Pancreas (tissue), 10 donors: ENCODE results near the gene RASSF4. TPM values are rescaled to one million over a fixed set of nuclear protein-coding genes. Genes with fewer than 3 reads are reported as not detected.
A peak's percentile ranks its signal among the peaks of the same experiment; 100 is the strongest.

Experiments
- ATAC-seq, 4 donors: fragments of 200-7000 bp; cut with Tn5 transposase; one replicate each; pipeline versions ENCODE4 v1.8.0 to v1.9.1; 2020; ENCODE audit warnings: mild to moderate bottlenecking in 4 of 4, moderate library complexity in 4 of 4
- DNase-seq, 6 donors: peaks; one replicate each; pipeline ENCODE4 v3.0.0-alpha.2; 2020
- FAIRE-seq: peaks from 2 replicates; lab custom pipeline; 2012; peaks lifted over from hg19 to GRCh38; lab: Jason Lieb, UNC
- H3K27ac ChIP-seq, 4 donors: fragments of 200-600 bp; sonication (generic); 1 replicate in 3 of 4; 2 replicates in 1 of 4; pipeline versions ENCODE4 v1.5.0 to v1.8.0; 2020
- H3K27me3 ChIP-seq, 4 donors: fragments of 200-600 bp; one replicate each; pipeline ENCODE4 v1.8.0; 2021
- H3K36me3 ChIP-seq, 3 donors: fragments of 200-600 bp; sonication (generic) in 1 of 3; one replicate each; pipeline versions ENCODE4 v1.5.0 to v1.8.0; 2020 to 2021
- H3K4me1 ChIP-seq, 3 donors: fragments of 200-600 bp; one replicate each; pipeline ENCODE4 v1.8.0; 2021
- H3K4me3 ChIP-seq, 4 donors: fragments of 200-600 bp; sonication (generic) in 2 of 4; one replicate each; pipeline versions ENCODE4 v1.5.0 to v1.8.0; 2020 to 2021
- H3K9me3 ChIP-seq, 4 donors: fragments of 200-600 bp; one replicate each; pipeline ENCODE4 v1.8.0; 2021
- CTCF ChIP-seq, 4 donors: fragments of 200-600 bp; sonication (generic) in 3 of 4; IDR thresholded peaks; one replicate each; pipeline versions ENCODE4 v1.5.0 to v1.8.0; 2021; ENCODE audit warnings: antibody characterized with exemption in 4 of 4
- whole genome bisulfite sequencing, 2 donors: extraction: QIAGEN DNeasy Blood & Tissue Kit; methylation state at CpG; one replicate each; pipeline ENCODE4 v1.1.7; 2013; 5-methylcytosine and 5-hydroxymethylcytosine counted together
- intact Hi-C, 3 donors: fragments of 100-400 bp; cut with DNase I; formaldehyde crosslinking; loops; one replicate each; pipeline versions ENCODE4 v1.11.1 to v1.14.2; 2022
- polyA plus RNA-seq, 2 donors: library from polyadenylated mRNA; stranded (reverse); fragments of 200-250 nt; gene quantifications; one replicate each; pipeline ENCODE4 v1.2.3, GENCODE V29; 2013
- total RNA-seq, 6 donors: library from RNA; stranded (reverse); fragmentation: NEBNext Ultra II Directional in 4 of 6; extraction: Animal tissue kit (Norgen Biotek cat#: 25700) in 4 of 6; gene quantifications; one replicate each; pipeline versions ENCODE4 v1.2.1 to v1.2.4, GENCODE V29; 2021 to 2023
- donor health status: healthy with polysubstance abuse.
- donor health status: DM: no; HTN: no; CAD: no; lungs with moderate emphysema.
- donor health status: DM: no; HTN: no; CAD: no.
- donor health status: control.
- donor health status: control.
- donor health status: Bipolar disorder and iron deficiency.
- donor health status: DM: yes; HTN: yes; CAD: no.
- donor health status: DM: no; HTN: no; CAD: no.
- donor health status: DM: no; HTN: no; CAD: no.
- donor health status: DM: yes; HTN: yes; CAD: no.

The RASSF4 gene
- total RNA-seq (10 to 100 TPM; 13.9 to 76.8 (median 35.7) TPM), polyA plus RNA-seq (100 to 1,000 TPM in 1 of 2 donors, 10 to 100 TPM in 1; 85.1 to 100 TPM)

GRCh38 chr10:44959247-44960087 is at the start of gene RASSF4:
RASSF4 (plus strand) TSS chr10:44959802; CDS start chr10:44970203, 10,401 bp downstream.
- Histone ChIP-seq H3K4me1 (peaks cover 7 to 23% (median 13%) of the 10 kb centered on the region in 3 donors), H3K4me3 (peak within 1 kb of the TSS; percentile 53 to 77 (median 64)), H3K27ac (peak within 1 kb of the TSS; percentile 82 to 92 (median 90)), H3K9me3 (no peaks in the 10 kb centered on the region), H3K36me3 (peaks cover 0 to 5% (median 0%) of the 10 kb centered on the region in 3 donors), H3K27me3 (no peaks in the 10 kb centered on the region)
- intact Hi-C loops = no loop called here
- DNase-seq (peak; percentile 93 to 97 (median 96)), ATAC-seq (peak; percentile 89 to 93 (median 90)), FAIRE-seq (no peak)
- no peak for TF ChIP-seq CTCF (IDR thresholded peaks at IDR 0.05)
- 1% methylated on average over 61 to 74 of the region's 74 CpGs for WGBS, 2 donors

GRCh38 chr10:44909910-44910309 is 49.7 kb upstream of the RASSF4 start:
- H3K4me3 ChIP-seq = no peak overlapping the region
- intact Hi-C loops = no loop called here
- no peak for ATAC-seq
- H3K36me3 ChIP-seq = no peaks in the 10 kb centered on the region
- H3K9me3 ChIP-seq = no peaks in the 10 kb centered on the region
- 6 to 37% methylated on average over 1 of the region's 1 CpG for WGBS, 2 donors
- DNase-seq = no peak
- no peak for FAIRE-seq
- H3K4me1 ChIP-seq = peaks cover 21 to 46% (median 31%) of the 10 kb centered on the region in 3 donors
- peak overlapping the region in 2 of 4 donors; percentile 56 to 66 for H3K27ac ChIP-seq
- no peak for TF ChIP-seq CTCF (IDR thresholded peaks at IDR 0.05)
- H3K27me3 ChIP-seq = no peaks in the 10 kb centered on the region

- FAIRE-seq (no peak), ATAC-seq (peak; percentile 10 to 45 (median 28)), DNase-seq (no peak)
- no peak for TF ChIP-seq CTCF (IDR thresholded peaks at IDR 0.05)
- intact Hi-C loops = no loop called here
- no peaks in the 10 kb centered on the region for H3K36me3 ChIP-seq
- peak overlapping the region; percentile 18 to 66 (median 43) for H3K27ac ChIP-seq
- H3K4me1 ChIP-seq = peaks cover 21 to 46% (median 31%) of the 10 kb centered on the region in 3 donors
- no peak overlapping the region for H3K4me3 ChIP-seq
- WGBS, 2 donors = 11 to 12% methylated on average over 7 of the region's 7 CpGs
- no peaks in the 10 kb centered on the region for H3K27me3 ChIP-seq
- no peaks in the 10 kb centered on the region for H3K9me3 ChIP-seq
Measured at GRCh38 chr10:44910602-44911001, 49.0 kb upstream of the RASSF4 start.

- no peak for TF ChIP-seq CTCF (IDR thresholded peaks at IDR 0.05)
- Histone ChIP-seq H3K27me3 (no peaks in the 10 kb centered on the region), H3K9me3 (no peaks in the 10 kb centered on the region), H3K27ac (peak within 1 kb of the TSS; percentile 25 to 66 (median 43)), H3K36me3 (no peaks in the 10 kb centered on the region), H3K4me3 (peak within 1 kb of the TSS in 1 of 4 donors; percentile 3), H3K4me1 (peaks cover 21 to 46% (median 31%) of the 10 kb centered on the region in 3 donors)
- intact Hi-C loops = no loop called here
- ATAC-seq = peak; percentile 94 to 98 (median 97)
- DNase-seq = peak; percentile 83 to 96 (median 90)
- 9 to 13% methylated on average over 12 of the region's 12 CpGs for WGBS, 2 donors
- FAIRE-seq = no peak
Measured at GRCh38 chr10:44911081-44911540, 48.5 kb upstream of the RASSF4 start, which contains the start of gene TMEM72. TMEM72 (plus strand) TSS chr10:44911337; CDS start chr10:44911513, 176 bp downstream.
